ENCODE data around the gene ABCC8. TPM values are rescaled to one million over a fixed set of nuclear protein-coding genes. Genes with fewer than 3 reads are reported as not detected.

ABCC8 gene
- total RNA-seq, 1 experiment from 2014 or later = not detected

GRCh38 chr11:17387811-17388210, 88.8 kb downstream of the ABCC8 start:
- Histone ChIP-seq H3K4me3 (ENCODE audit: low read depth, low read length) (no peak overlapping the region), H3K36me3 (ENCODE audit: control insufficient read depth, insufficient read depth, low read length) (no peaks in the 10 kb centered on the region), H3K27me3 (replicated peaks; ENCODE audit: control insufficient read depth, insufficient read depth, low read length) (no peaks in the 10 kb centered on the region; the same call in none of the 2 replicates), H3K9me3 (no peaks in the 10 kb centered on the region), H3K4me1 (peaks cover 3% of the 10 kb centered on the region; the same call in 1 of the 2 replicates)
- ChIA-PET CTCF (interaction anchor here (0.8 to 1.1 kb wide), 3 partner anchors 13 to 179 kb away, joined by 3 to 4 read pairs (median 3); no protein-coding TSS in a partner anchor), POLR2A (no interaction called here)
- H3K27ac Mint-ChIP-seq (ENCODE audit: unreplicated experiment) = no peak overlapping the region
- no peaks in the 10 kb centered on the region for H3K9me3 Mint-ChIP-seq (ENCODE audit: unreplicated experiment)
- peaks cover 5% of the 10 kb centered on the region for H3K27me3 Mint-ChIP-seq (ENCODE audit: insufficient read depth, unreplicated experiment)
- DNase-seq = no peak
- intact Hi-C loops (cut with micrococcal nuclease; ENCODE audit: unreplicated experiment) = no loop called here
- no TSS peak for BruUV-seq (replicated peaks)
- TF ChIP-seq CTCF (IDR thresholded peaks at IDR 0.05; ENCODE audit: insufficient read depth in 1 of 2, low read depth in 1 of 2, low read length in 1 of 2, severe bottlenecking in 1 of 2, unreplicated experiment in 1 of 2) = no peak
- H3K4me1 Mint-ChIP-seq (ENCODE audit: low read depth, unreplicated experiment) = no peaks in the 10 kb centered on the region
- H3K36me3 Mint-ChIP-seq (ENCODE audit: insufficient read depth, unreplicated experiment) = peaks cover 16% of the 10 kb centered on the region
- H3K4me3 Mint-ChIP-seq (ENCODE audit: unreplicated experiment) = peak overlapping the region; percentile 52

GRCh38 chr11:17387254-17387653, 89.4 kb downstream of the ABCC8 start:
- ChIA-PET POLR2A (no interaction called here), CTCF (interaction anchor here (0.6 to 1.5 kb wide), 9 partner anchors 9 to 157 kb away, joined by 3 to 8 read pairs (median 4); no protein-coding TSS in a partner anchor)
- BruUV-seq (replicated peaks) = no TSS peak
- no peak overlapping the region for H3K27ac Mint-ChIP-seq (ENCODE audit: unreplicated experiment)
- Histone ChIP-seq H3K9me3 (no peaks in the 10 kb centered on the region), H3K4me1 (peaks cover 3% of the 10 kb centered on the region; the same call in 1 of the 2 replicates), H3K27me3 (replicated peaks; ENCODE audit: control insufficient read depth, insufficient read depth, low read length) (no peaks in the 10 kb centered on the region; the same call in 1 of the 2 replicates), H3K4me3 (ENCODE audit: low read depth, low read length) (no peak overlapping the region), H3K36me3 (ENCODE audit: control insufficient read depth, insufficient read depth, low read length) (no peaks in the 10 kb centered on the region)
- intact Hi-C loops (cut with micrococcal nuclease; ENCODE audit: unreplicated experiment) = no loop called here
- peaks cover 21% of the 10 kb centered on the region for H3K36me3 Mint-ChIP-seq (ENCODE audit: insufficient read depth, unreplicated experiment)
- peak overlapping the region; percentile 52 for H3K4me3 Mint-ChIP-seq (ENCODE audit: unreplicated experiment)
- no peaks in the 10 kb centered on the region for H3K9me3 Mint-ChIP-seq (ENCODE audit: unreplicated experiment)
- no peak for TF ChIP-seq CTCF (IDR thresholded peaks at IDR 0.05; ENCODE audit: insufficient read depth in 1 of 2, low read depth in 1 of 2, low read length in 1 of 2, severe bottlenecking in 1 of 2, unreplicated experiment in 1 of 2)
- DNase-seq = no peak
- peaks cover 5% of the 10 kb centered on the region for H3K27me3 Mint-ChIP-seq (ENCODE audit: insufficient read depth, unreplicated experiment)
- no peaks in the 10 kb centered on the region for H3K4me1 Mint-ChIP-seq (ENCODE audit: low read depth, unreplicated experiment)

GRCh38 chr11:17386331-17387084, 90.1 kb downstream of the ABCC8 start:
- intact Hi-C loops (cut with micrococcal nuclease; ENCODE audit: unreplicated experiment) = loop anchor here (1.0 kb wide), 1 partner anchor 142 kb away; no protein-coding TSS in a partner anchor
- POLR2A ChIA-PET = no interaction called here
- no peaks in the 10 kb centered on the region for H3K4me1 Mint-ChIP-seq (ENCODE audit: low read depth, unreplicated experiment)
- CTCF ChIA-PET = interaction anchor here (0.6 to 1.5 kb wide), 10 partner anchors 10 to 157 kb away, joined by 3 to 8 read pairs (median 4); no protein-coding TSS in a partner anchor
- TF ChIP-seq CTCF (IDR thresholded peaks at IDR 0.05; ENCODE audit: insufficient read depth in 1 of 2, low read depth in 1 of 2, low read length in 1 of 2, severe bottlenecking in 1 of 2, unreplicated experiment in 1 of 2) = peak; percentile 73 to 74
- Histone ChIP-seq H3K36me3 (ENCODE audit: control insufficient read depth, insufficient read depth, low read length) (no peaks in the 10 kb centered on the region), H3K4me1 (peaks cover 3% of the 10 kb centered on the region; the same call in 1 of the 2 replicates), H3K9me3 (no peaks in the 10 kb centered on the region), H3K27me3 (replicated peaks; ENCODE audit: control insufficient read depth, insufficient read depth, low read length) (no peaks in the 10 kb centered on the region; the same call in 1 of the 2 replicates), H3K4me3 (ENCODE audit: low read depth, low read length) (no peak overlapping the region)
- peaks cover 5% of the 10 kb centered on the region for H3K27me3 Mint-ChIP-seq (ENCODE audit: insufficient read depth, unreplicated experiment)
- H3K4me3 Mint-ChIP-seq (ENCODE audit: unreplicated experiment) = no peak overlapping the region
- peak; percentile 60 to 68 for DNase-seq
- BruUV-seq (replicated peaks) = no TSS peak
- no peak overlapping the region for H3K27ac Mint-ChIP-seq (ENCODE audit: unreplicated experiment)
- peaks cover 21% of the 10 kb centered on the region for H3K36me3 Mint-ChIP-seq (ENCODE audit: insufficient read depth, unreplicated experiment)
- no peaks in the 10 kb centered on the region for H3K9me3 Mint-ChIP-seq (ENCODE audit: unreplicated experiment)

Measured in Caco-2 (cell line).